ENCODE results near the gene KCNB1. TPM values are rescaled to one million over a fixed set of nuclear protein-coding genes. Genes with fewer than 3 reads are reported as not detected.

The KCNB1 gene
- total and polyA plus RNA-seq, 2 of the 4 experiments (the other 2 are of a cell fraction), result 0.05 TPM; not detected in 1

- DNase-seq (no peak), ATAC-seq (ENCODE audit: low read depth) (no peak)
- Histone ChIP-seq H2BK120ac (ENCODE audit: low read depth, low read length) (no peak overlapping the region), H3K9ac (ENCODE audit: low read depth, low read length) (no peak overlapping the region), H3K4me1 (ENCODE audit: control insufficient read depth, insufficient read depth, low read length) (no peaks in the 10 kb centered on the region), H3K18ac (ENCODE audit: low read depth, low read length) (no peak overlapping the region), H3K9me1 (ENCODE audit: insufficient read depth, low read length) (no peaks in the 10 kb centered on the region), H3K4me2 (ENCODE audit: low read depth, low read length) (no peak overlapping the region), H2BK5ac (ENCODE audit: low read depth, low read length, poor library complexity, severe bottlenecking) (no peak overlapping the region), H2AFZ (replicated peaks; ENCODE audit: low read length, poor library complexity) (no peak overlapping the region), H3K56ac (ENCODE audit: extremely low read depth, insufficient read depth, low read length) (no peak overlapping the region), H3K4me3 (ENCODE audit: insufficient read depth, low read depth, low read length) (no peak overlapping the region), H3K4ac (ENCODE audit: low read depth, low read length) (no peak overlapping the region), H2AK9ac (replicated peaks; ENCODE audit: low read depth, low read length, poor library complexity) (no peak overlapping the region), H3K9me3 (ENCODE audit: control insufficient read depth, insufficient read depth, low read length) (no peaks in the 10 kb centered on the region), H3K36me3 (ENCODE audit: control insufficient read depth, insufficient read depth, low read length) (no peaks in the 10 kb centered on the region), H2BK15ac (ENCODE audit: low read depth, low read length) (no peak overlapping the region), H4K5ac (ENCODE audit: low read depth, low read length) (no peak overlapping the region), H3K79me1 (ENCODE audit: low read depth in 1 of 2, low read length in 2 of 2) (no peaks in the 10 kb centered on the region), H3K27ac (ENCODE audit: insufficient read depth, low read length) (no peak overlapping the region), H2BK20ac (ENCODE audit: low read depth, low read length) (no peak overlapping the region), H4K91ac (ENCODE audit: insufficient read depth, low read depth, low read length) (no peak overlapping the region), H3K23ac (ENCODE audit: low read depth, low read length) (no peak overlapping the region), H2AK5ac (ENCODE audit: low read depth, low read length) (no peak overlapping the region), H4K20me1 (ENCODE audit: insufficient read depth, low read length) (no peaks in the 10 kb centered on the region), H3K14ac (replicated peaks; ENCODE audit: low read depth, low read length) (no peak overlapping the region), H4K8ac (ENCODE audit: low read depth in 2 of 2, low read length in 2 of 2) (no peak overlapping the region), H3K27me3 (ENCODE audit: control insufficient read depth, insufficient read depth, low read length) (peaks cover 47% of the 10 kb centered on the region)
- dilution Hi-C loops (cut with HindIII; ENCODE audit: low sequenced_read_pairs, unreplicated experiment), result no loop called here
- no CpG with 5 or more reads among the region's 4 CpGs for WGBS, 2 experiments (ENCODE audit: extremely low coverage in 2 of 2, insufficient read length in 1 of 2)
- in situ Hi-C loops (cut with MboI; ENCODE audit: low sequenced_read_pairs), result no loop called here
- BruUV-seq (replicated peaks), result no TSS peak
- ChIA-PET POLR2A (ENCODE audit: unreplicated experiment) (no interaction called here), CTCF (no interaction called here)
- TF ChIP-seq MAFK (IDR thresholded peaks at IDR 0.05; ENCODE audit: low read depth, low read length) (no peak), SMC3 (IDR thresholded peaks at IDR 0.05; ENCODE audit: low read depth, low read length) (no peak), RFX5 (IDR thresholded peaks at IDR 0.05; ENCODE audit: low read depth, low read length) (no peak), CTCF (conservative IDR thresholded peaks at IDR 0.05; ENCODE audit: low read depth, low read length) (no peak), FOS (IDR thresholded peaks at IDR 0.05; ENCODE audit: low read depth, low read length) (no peak)
- intact Hi-C loops (cut with micrococcal nuclease), result no loop called here
These were observed 89.7 kb downstream of the KCNB1 start for GRCh38 chr20:49392745-49393144.

All from IMR-90 (cell line).